Activated CD4-positive, alpha-beta memory T cell treated with anti-CD3 and anti-CD28 coated beads for 36 hours (primary cell): ENCODE data around the gene FAM81B. TPM values are rescaled to one million over a fixed set of nuclear protein-coding genes. Genes with fewer than 3 reads are reported as not detected.

ENCODE experiments used
- CTCF ChIA-PET: fragments of 350-600 bp; sonication (Branson Sonifier 250); formaldehyde crosslinking; loops from one replicate; lab custom pipeline; 2021; ENCODE audit warnings: antibody characterized with exemption, inconsistent platforms; lab: Charles Lee
- POLR2A ChIA-PET: fragments of 350-600 bp; sonication (Branson Sonifier 250); formaldehyde crosslinking; loops from one replicate; lab custom pipeline; 2021; ENCODE audit warnings: antibody characterized with exemption; lab: Charles Lee
- DNase-seq: peaks from one replicate; pipeline ENCODE4 v3.0.0-alpha.2; 2020
- H3K27ac Mint-ChIP-seq: one replicate; pipeline ENCODE4 v1.8.0; 2021; ENCODE audit warnings: mixed read lengths
- H3K27me3 Mint-ChIP-seq: one replicate; pipeline ENCODE4 v1.8.0; 2021; ENCODE audit warnings: mixed read lengths
- H3K36me3 Mint-ChIP-seq: one replicate; pipeline ENCODE4 v1.8.0; 2021; ENCODE audit warnings: mixed read lengths
- H3K4me1 Mint-ChIP-seq: one replicate; pipeline ENCODE4 v1.8.0; 2021; ENCODE audit warnings: low read depth, mixed read lengths
- H3K4me3 Mint-ChIP-seq: one replicate; pipeline ENCODE4 v1.8.0; 2021; ENCODE audit warnings: mild to moderate bottlenecking, mixed read lengths
- H3K9me3 Mint-ChIP-seq: one replicate; pipeline ENCODE4 v1.8.0; 2021; ENCODE audit warnings: mixed read lengths
- intact Hi-C: fragments of 100-400 bp; cut with micrococcal nuclease; formaldehyde crosslinking; loops from one replicate; pipeline ENCODE4 v1.15.1; 2023
- total RNA-seq, 2 experiments: library from RNA; stranded (reverse); gene quantifications; one replicate each; pipeline ENCODE4 v1.2.3, GENCODE V29; 2021

Gene FAM81B
- total RNA-seq, 2 experiments from 2014 or later = not detected

GRCh38 chr5:95410279-95410678 is 19.1 kb downstream of the FAM81B start:
- no peak overlapping the region for H3K4me3 Mint-ChIP-seq
- H3K27ac Mint-ChIP-seq = no peak overlapping the region
- no peaks in the 10 kb centered on the region for H3K4me1 Mint-ChIP-seq
- intact Hi-C loops = no loop called here
- no peaks in the 10 kb centered on the region for H3K9me3 Mint-ChIP-seq
- CTCF ChIA-PET = no interaction called here
- peaks cover 10% of the 10 kb centered on the region for H3K27me3 Mint-ChIP-seq
- no peak for DNase-seq
- no peaks in the 10 kb centered on the region for H3K36me3 Mint-ChIP-seq
- POLR2A ChIA-PET = no interaction called here

GRCh38 chr5:95411474-95411873 is 20.3 kb downstream of the FAM81B start:
- no peaks in the 10 kb centered on the region for H3K9me3 Mint-ChIP-seq

GRCh38 chr5:95414451-95414850 is 23.3 kb downstream of the FAM81B start:
- no peak for DNase-seq
- no peaks in the 10 kb centered on the region for H3K9me3 Mint-ChIP-seq
- CTCF ChIA-PET = no interaction called here

More at GRCh38 chr5:95411474-95411873, 20.3 kb downstream of the FAM81B start:
- no peak overlapping the region for H3K4me3 Mint-ChIP-seq
- no peak overlapping the region for H3K27ac Mint-ChIP-seq
- intact Hi-C loops = no loop called here
- no peaks in the 10 kb centered on the region for H3K4me1 Mint-ChIP-seq
- POLR2A ChIA-PET = no interaction called here
- H3K27me3 Mint-ChIP-seq = peaks cover 10% of the 10 kb centered on the region
- no peaks in the 10 kb centered on the region for H3K36me3 Mint-ChIP-seq
- CTCF ChIA-PET = no interaction called here
- DNase-seq = no peak

DNA sequence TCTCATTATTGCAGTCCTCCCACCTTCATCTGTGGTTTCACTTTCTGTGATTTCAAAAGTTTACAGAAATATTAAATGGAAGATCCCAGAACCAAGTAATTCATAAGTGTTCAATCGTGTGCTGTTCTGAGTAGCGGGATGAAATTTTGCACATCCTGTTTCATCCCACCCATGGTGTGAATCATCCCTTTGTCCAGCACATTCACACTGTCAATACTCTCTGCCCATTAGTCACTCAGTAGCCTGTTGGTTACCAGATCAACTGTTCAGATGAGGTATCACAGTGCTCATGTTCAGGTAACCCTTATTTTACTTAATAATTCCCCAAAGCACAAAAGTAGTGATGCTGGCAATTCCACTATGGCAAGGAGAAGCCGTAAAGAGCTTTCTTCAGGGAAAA is 26.8 kb downstream of the FAM81B start:
- CTCF ChIA-PET = no interaction called here
- H3K27ac Mint-ChIP-seq = no peak overlapping the region

More at GRCh38 chr5:95414451-95414850, 23.3 kb downstream of the FAM81B start:
- intact Hi-C loops = no loop called here
- no peaks in the 10 kb centered on the region for H3K36me3 Mint-ChIP-seq
- H3K27me3 Mint-ChIP-seq = peaks cover 2% of the 10 kb centered on the region
- H3K4me1 Mint-ChIP-seq = no peaks in the 10 kb centered on the region
- H3K27ac Mint-ChIP-seq = no peak overlapping the region
- no peak overlapping the region for H3K4me3 Mint-ChIP-seq
- POLR2A ChIA-PET = no interaction called here

DNA sequence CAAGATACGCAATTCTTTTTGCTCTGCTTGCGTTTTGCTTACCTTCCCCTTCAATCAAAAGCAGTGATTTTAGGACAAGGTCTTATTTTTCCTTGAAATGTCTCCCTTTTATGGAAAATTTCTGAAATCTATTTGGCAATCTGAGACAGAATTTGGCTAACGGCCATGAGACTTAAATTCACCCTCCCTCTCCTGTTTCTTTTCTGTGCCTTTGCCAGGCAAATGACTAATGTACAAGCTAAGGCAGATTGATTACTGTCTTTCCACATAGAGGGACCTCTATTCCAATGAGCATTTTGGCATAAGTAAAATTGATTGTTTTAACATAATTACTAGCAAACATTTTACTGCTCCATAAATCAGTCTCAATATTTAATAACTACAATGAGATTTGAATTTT is 31.7 kb downstream of the FAM81B start:
- intact Hi-C loops = no loop called here
- no peaks in the 10 kb centered on the region for H3K9me3 Mint-ChIP-seq
- DNase-seq = no peak
- no peaks in the 10 kb centered on the region for H3K4me1 Mint-ChIP-seq
- no peak overlapping the region for H3K4me3 Mint-ChIP-seq
- POLR2A ChIA-PET = no interaction called here
- H3K27ac Mint-ChIP-seq = no peak overlapping the region
- CTCF ChIA-PET = no interaction called here
- H3K36me3 Mint-ChIP-seq = no peaks in the 10 kb centered on the region
- H3K27me3 Mint-ChIP-seq = peaks cover 3% of the 10 kb centered on the region

More for the DNA sequence above, 26.8 kb downstream of the FAM81B start:
- no peak for DNase-seq
- Mint-ChIP-seq H3K9me3 (no peaks in the 10 kb centered on the region), H3K27me3 (no peaks in the 10 kb centered on the region), H3K4me3 (no peak overlapping the region), H3K4me1 (no peaks in the 10 kb centered on the region), H3K36me3 (no peaks in the 10 kb centered on the region)
- intact Hi-C loops = no loop called here
- POLR2A ChIA-PET = no interaction called here

- Mint-ChIP-seq H3K36me3 (no peaks in the 10 kb centered on the region), H3K4me1 (no peaks in the 10 kb centered on the region), H3K27ac (no peak overlapping the region), H3K4me3 (no peak overlapping the region), H3K9me3 (no peaks in the 10 kb centered on the region), H3K27me3 (peaks cover 3% of the 10 kb centered on the region)
- ChIA-PET CTCF (no interaction called here), POLR2A (no interaction called here)
- intact Hi-C loops = no loop called here
- no peak for DNase-seq
Observed at GRCh38 chr5:95424016-95424415, 32.9 kb downstream of the FAM81B start.

- no peaks in the 10 kb centered on the region for H3K9me3 Mint-ChIP-seq
- H3K36me3 Mint-ChIP-seq = no peaks in the 10 kb centered on the region
- ChIA-PET POLR2A (no interaction called here), CTCF (no interaction called here)
- intact Hi-C loops = no loop called here
- no peak for DNase-seq
- no peak overlapping the region for H3K4me3 Mint-ChIP-seq
- no peaks in the 10 kb centered on the region for H3K4me1 Mint-ChIP-seq
- peaks cover 3% of the 10 kb centered on the region for H3K27me3 Mint-ChIP-seq
- H3K27ac Mint-ChIP-seq = no peak overlapping the region
Observed at GRCh38 chr5:95424526-95424925, 33.4 kb downstream of the FAM81B start.

GRCh38 chr5:95426227-95426626 is 35.1 kb downstream of the FAM81B start:
- ChIA-PET POLR2A (no interaction called here), CTCF (no interaction called here)
- intact Hi-C loops = no loop called here
- Mint-ChIP-seq H3K27me3 (peaks cover 3% of the 10 kb centered on the region), H3K4me3 (no peak overlapping the region), H3K9me3 (no peaks in the 10 kb centered on the region), H3K4me1 (no peaks in the 10 kb centered on the region), H3K27ac (no peak overlapping the region), H3K36me3 (no peaks in the 10 kb centered on the region)
- DNase-seq = no peak

DNA sequence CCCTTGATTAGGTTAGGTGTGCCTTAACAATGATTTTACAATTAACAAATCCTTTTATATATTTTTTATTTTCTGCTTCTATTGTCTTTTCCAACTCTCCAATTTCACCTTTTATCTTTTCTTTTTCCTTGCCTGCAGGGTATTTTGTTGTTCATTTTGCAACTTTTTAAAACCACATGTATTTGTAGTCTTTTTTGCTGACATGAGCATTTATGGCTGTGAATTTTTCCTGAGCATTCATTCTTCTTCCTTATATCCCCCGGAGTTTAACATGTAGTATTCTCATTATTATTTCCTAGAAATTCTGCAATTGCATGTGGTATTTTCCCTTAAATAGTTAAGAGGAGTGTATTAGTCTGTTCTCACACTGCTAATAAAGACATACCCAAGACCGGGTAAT is 41.6 kb downstream of the FAM81B start:
- Mint-ChIP-seq H3K9me3 (peaks cover 2% of the 10 kb centered on the region), H3K36me3 (no peaks in the 10 kb centered on the region), H3K4me1 (no peaks in the 10 kb centered on the region), H3K4me3 (no peak overlapping the region), H3K27ac (no peak overlapping the region), H3K27me3 (peaks cover 7% of the 10 kb centered on the region)
- CTCF ChIA-PET = no interaction called here
- no peak for DNase-seq
- POLR2A ChIA-PET = no interaction called here
- intact Hi-C loops = no loop called here

GRCh38 chr5:95439801-95440493 is 48.8 kb downstream of the FAM81B start:
- H3K27ac Mint-ChIP-seq = no peak overlapping the region
- H3K36me3 Mint-ChIP-seq = no peaks in the 10 kb centered on the region
- H3K27me3 Mint-ChIP-seq = peaks cover 17% of the 10 kb centered on the region
- H3K4me3 Mint-ChIP-seq = no peak overlapping the region
- POLR2A ChIA-PET = no interaction called here
- DNase-seq = no peak
- CTCF ChIA-PET = no interaction called here
- no peaks in the 10 kb centered on the region for H3K4me1 Mint-ChIP-seq
- intact Hi-C loops = no loop called here
- no peaks in the 10 kb centered on the region for H3K9me3 Mint-ChIP-seq

DNA sequence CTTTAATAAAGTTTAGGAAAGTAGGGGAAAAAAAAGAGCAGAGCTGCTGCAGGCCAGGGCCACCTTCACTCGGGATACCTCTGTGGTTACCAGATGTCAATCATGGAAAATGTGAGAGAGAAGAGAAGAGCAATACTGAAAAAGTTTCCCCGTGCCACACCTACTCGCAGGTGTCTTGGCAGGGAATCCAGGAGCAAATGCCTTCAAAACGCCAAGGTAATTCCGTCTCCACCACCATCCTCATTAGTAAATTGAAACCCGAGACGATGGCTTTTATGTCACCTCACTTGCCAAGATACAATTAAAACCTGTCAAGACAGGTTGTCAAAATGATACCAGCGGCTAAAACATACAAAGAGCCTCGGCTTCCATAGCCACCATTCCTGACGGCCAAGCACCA is 49.7 kb downstream of the FAM81B start:
- POLR2A ChIA-PET = interaction anchor here (0.5 kb wide), 1 partner anchor 77 kb away, joined by 3 read pairs; no protein-coding TSS in a partner anchor
- no peak for DNase-seq
- intact Hi-C loops = no loop called here
- Mint-ChIP-seq H3K27ac (no peak overlapping the region), H3K9me3 (no peaks in the 10 kb centered on the region), H3K36me3 (no peaks in the 10 kb centered on the region), H3K4me3 (no peak overlapping the region), H3K4me1 (no peaks in the 10 kb centered on the region), H3K27me3 (peaks cover 17% of the 10 kb centered on the region)
- CTCF ChIA-PET = no interaction called here

DNA sequence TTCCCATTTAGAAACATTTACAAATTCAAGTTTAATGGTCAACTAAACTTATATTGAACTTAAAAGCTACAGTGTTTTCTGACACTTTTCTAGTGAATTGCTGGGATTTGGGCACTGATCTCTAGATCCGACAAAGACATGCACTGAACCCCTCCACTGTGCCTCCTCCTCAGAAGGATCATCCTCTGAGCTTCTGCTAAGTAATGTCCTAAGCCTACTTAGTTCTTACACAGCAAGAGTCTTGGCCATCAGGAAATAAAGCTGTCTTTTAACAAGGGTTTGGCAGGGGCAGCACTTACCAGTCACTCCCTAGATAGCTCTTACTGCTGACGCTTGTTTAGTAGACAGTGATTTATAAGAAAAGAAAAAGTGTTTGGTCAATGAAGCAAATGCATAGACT is 50.5 kb downstream of the FAM81B start:
- H3K27me3 Mint-ChIP-seq = peaks cover 15% of the 10 kb centered on the region
- CTCF ChIA-PET = no interaction called here
- no peaks in the 10 kb centered on the region for H3K36me3 Mint-ChIP-seq
- H3K4me1 Mint-ChIP-seq = no peaks in the 10 kb centered on the region
- no peaks in the 10 kb centered on the region for H3K9me3 Mint-ChIP-seq
- no peak overlapping the region for H3K4me3 Mint-ChIP-seq
- DNase-seq = no peak
- H3K27ac Mint-ChIP-seq = no peak overlapping the region
- intact Hi-C loops = no loop called here
- POLR2A ChIA-PET = interaction anchor here (0.7 kb wide), 1 partner anchor 13 kb away, joined by 3 read pairs; no protein-coding TSS in a partner anchor

DNA sequence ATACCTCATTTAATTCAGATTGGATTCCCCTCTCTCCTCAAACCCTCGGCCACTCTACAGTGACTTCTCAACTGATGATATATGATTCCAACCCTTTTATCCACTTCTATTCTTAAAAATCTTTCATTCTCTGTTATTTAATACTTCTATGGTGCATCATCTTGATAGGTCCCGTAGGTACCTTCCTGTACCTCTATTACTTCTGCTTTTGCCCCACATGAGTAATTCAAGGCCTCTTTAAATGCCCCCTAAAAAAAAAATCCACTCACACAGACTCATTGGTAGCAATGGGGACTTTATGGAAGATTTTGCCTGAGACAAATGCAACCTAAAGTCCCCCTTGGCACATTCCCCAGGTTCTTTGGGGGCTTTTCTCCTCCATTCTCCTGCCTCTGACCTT is 54.3 kb downstream of the FAM81B start:
- no peak for DNase-seq
- no peaks in the 10 kb centered on the region for H3K4me1 Mint-ChIP-seq
- ChIA-PET POLR2A (no interaction called here), CTCF (no interaction called here)
- H3K27ac Mint-ChIP-seq = no peak overlapping the region
- intact Hi-C loops = no loop called here
- H3K36me3 Mint-ChIP-seq = no peaks in the 10 kb centered on the region
- H3K27me3 Mint-ChIP-seq = peaks cover 11% of the 10 kb centered on the region
- H3K9me3 Mint-ChIP-seq = no peaks in the 10 kb centered on the region
- H3K4me3 Mint-ChIP-seq = no peak overlapping the region
